Measurements from ENCODE around the gene CREBRF. TPM values are rescaled to one million over a fixed set of nuclear protein-coding genes. Genes with fewer than 3 reads are reported as not detected.

Gene CREBRF
- total RNA-seq, 1 donor from 2014 or later, result 10.0 TPM

DNA sequence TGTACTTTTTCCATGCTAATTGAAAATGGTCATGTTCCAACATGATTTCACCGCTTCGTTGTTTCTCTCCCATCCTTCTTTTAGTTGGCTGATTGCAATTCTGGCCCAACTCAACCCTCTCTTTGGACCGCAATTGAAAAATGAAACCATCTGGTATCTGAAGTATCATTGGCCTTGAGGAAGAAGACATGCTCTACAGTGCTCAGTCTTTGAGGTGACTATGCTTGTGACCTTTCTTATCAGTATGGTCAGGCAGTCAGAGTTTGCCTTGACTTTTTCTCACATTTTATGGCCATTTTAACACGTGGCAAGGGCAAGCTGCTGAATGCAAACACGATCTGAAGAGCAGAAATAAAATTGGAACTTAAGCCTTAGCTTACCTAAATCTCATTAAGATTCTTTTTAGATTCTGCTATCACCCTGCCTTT, 36.0 kb upstream of the CREBRF start:
- Histone ChIP-seq H3K9me3 (ENCODE audit: insufficient read depth, low read depth, low read length) (no peaks in the 10 kb centered on the region), H3K79me2 (ENCODE audit: insufficient read depth, low read length) (peaks cover 72% of the 10 kb centered on the region), H3K4me1 (ENCODE audit: insufficient read depth, low read length) (peaks cover 11% of the 10 kb centered on the region), H3K27ac (ENCODE audit: low read depth, low read length) (no peak overlapping the region), H3K4me3 (ENCODE audit: insufficient read depth, low read depth, low read length) (no peak overlapping the region), H4K20me1 (ENCODE audit: insufficient read depth, low read length) (peaks cover 56% of the 10 kb centered on the region), H3K9ac (ENCODE audit: low read length) (no peak overlapping the region), H3K27me3 (ENCODE audit: insufficient read depth, low read length) (no peaks in the 10 kb centered on the region), H3K36me3 (ENCODE audit: insufficient read depth, low read length) (peaks cover 5% of the 10 kb centered on the region), H2AFZ (ENCODE audit: low read depth, low read length) (no peak overlapping the region), H3K4me2 (ENCODE audit: low read length) (no peak overlapping the region)
- DNase-seq (ENCODE audit: low read depth), result peak; percentile 20
- Mint-ChIP-seq H3K4me3 (ENCODE audit: unreplicated experiment) (no peak overlapping the region), H3K27me3 (ENCODE audit: low read depth, unreplicated experiment) (no peaks in the 10 kb centered on the region), H3K27ac (ENCODE audit: unreplicated experiment) (no peak overlapping the region), H3K9me3 (ENCODE audit: unreplicated experiment) (no peaks in the 10 kb centered on the region), H3K4me1 (ENCODE audit: low read depth, unreplicated experiment) (peaks cover 18% of the 10 kb centered on the region), H3K36me3 (ENCODE audit: low read depth, unreplicated experiment) (peaks cover 16% of the 10 kb centered on the region)
- FAIRE-seq, result no peak
- TF ChIP-seq, protein P1, sequence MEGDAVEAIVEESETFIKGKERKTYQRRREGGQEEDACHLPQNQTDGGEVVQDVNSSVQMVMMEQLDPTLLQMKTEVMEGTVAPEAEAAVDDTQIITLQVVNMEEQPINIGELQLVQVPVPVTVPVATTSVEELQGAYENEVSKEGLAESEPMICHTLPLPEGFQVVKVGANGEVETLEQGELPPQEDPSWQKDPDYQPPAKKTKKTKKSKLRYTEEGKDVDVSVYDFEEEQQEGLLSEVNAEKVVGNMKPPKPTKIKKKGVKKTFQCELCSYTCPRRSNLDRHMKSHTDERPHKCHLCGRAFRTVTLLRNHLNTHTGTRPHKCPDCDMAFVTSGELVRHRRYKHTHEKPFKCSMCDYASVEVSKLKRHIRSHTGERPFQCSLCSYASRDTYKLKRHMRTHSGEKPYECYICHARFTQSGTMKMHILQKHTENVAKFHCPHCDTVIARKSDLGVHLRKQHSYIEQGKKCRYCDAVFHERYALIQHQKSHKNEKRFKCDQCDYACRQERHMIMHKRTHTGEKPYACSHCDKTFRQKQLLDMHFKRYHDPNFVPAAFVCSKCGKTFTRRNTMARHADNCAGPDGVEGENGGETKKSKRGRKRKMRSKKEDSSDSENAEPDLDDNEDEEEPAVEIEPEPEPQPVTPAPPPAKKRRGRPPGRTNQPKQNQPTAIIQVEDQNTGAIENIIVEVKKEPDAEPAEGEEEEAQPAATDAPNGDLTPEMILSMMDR (IDR thresholded peaks at IDR 0.05; ENCODE audit: insufficient read depth, low read depth, low read length), result no peak
- no peak for TF ChIP-seq EZH2 (IDR thresholded peaks at IDR 0.05; ENCODE audit: insufficient read depth, low read length)

DNA sequence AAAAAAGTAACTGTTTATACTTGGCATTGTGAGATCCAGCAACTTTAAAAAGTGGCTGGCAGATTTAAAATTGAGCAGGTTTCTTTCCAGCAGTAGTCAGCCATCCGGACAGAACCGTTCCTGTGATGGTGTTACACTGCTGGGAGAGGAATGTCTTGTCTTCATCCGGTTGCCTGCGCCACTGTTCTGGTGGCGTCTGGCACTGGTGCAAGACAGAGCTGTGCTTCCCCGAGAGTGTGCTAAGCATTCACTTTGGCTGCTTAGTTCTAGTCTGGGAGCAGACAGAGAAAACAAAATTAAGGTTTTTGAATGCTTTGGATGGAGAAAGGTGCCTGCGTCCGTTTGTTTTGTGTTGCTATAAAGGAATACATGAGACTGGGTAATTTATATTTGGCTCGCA, 35.5 kb upstream of the CREBRF start:
- FAIRE-seq, result no peak
- Histone ChIP-seq H3K36me3 (ENCODE audit: insufficient read depth, low read length) (peaks cover 5% of the 10 kb centered on the region), H4K20me1 (ENCODE audit: insufficient read depth, low read length) (peaks cover 54% of the 10 kb centered on the region), H2AFZ (ENCODE audit: low read depth, low read length) (no peak overlapping the region), H3K9ac (ENCODE audit: low read length) (no peak overlapping the region), H3K79me2 (ENCODE audit: insufficient read depth, low read length) (peaks cover 72% of the 10 kb centered on the region), H3K9me3 (ENCODE audit: insufficient read depth, low read depth, low read length) (no peaks in the 10 kb centered on the region), H3K27ac (ENCODE audit: low read depth, low read length) (no peak overlapping the region), H3K4me2 (ENCODE audit: low read length) (no peak overlapping the region), H3K27me3 (ENCODE audit: insufficient read depth, low read length) (no peaks in the 10 kb centered on the region), H3K4me1 (ENCODE audit: insufficient read depth, low read length) (peaks cover 14% of the 10 kb centered on the region), H3K4me3 (ENCODE audit: insufficient read depth, low read depth, low read length) (no peak overlapping the region)
- TF ChIP-seq EZH2 (IDR thresholded peaks at IDR 0.05; ENCODE audit: insufficient read depth, low read length), result no peak
- TF ChIP-seq, protein P1 (IDR thresholded peaks at IDR 0.05; ENCODE audit: insufficient read depth, low read depth, low read length), result no peak
- Mint-ChIP-seq H3K4me1 (ENCODE audit: low read depth, unreplicated experiment) (peaks cover 18% of the 10 kb centered on the region), H3K27ac (ENCODE audit: unreplicated experiment) (no peak overlapping the region), H3K27me3 (ENCODE audit: low read depth, unreplicated experiment) (no peaks in the 10 kb centered on the region), H3K9me3 (ENCODE audit: unreplicated experiment) (no peaks in the 10 kb centered on the region), H3K36me3 (ENCODE audit: low read depth, unreplicated experiment) (peaks cover 18% of the 10 kb centered on the region), H3K4me3 (ENCODE audit: unreplicated experiment) (no peak overlapping the region)
- peak; percentile 30 for DNase-seq (ENCODE audit: low read depth)

DNA sequence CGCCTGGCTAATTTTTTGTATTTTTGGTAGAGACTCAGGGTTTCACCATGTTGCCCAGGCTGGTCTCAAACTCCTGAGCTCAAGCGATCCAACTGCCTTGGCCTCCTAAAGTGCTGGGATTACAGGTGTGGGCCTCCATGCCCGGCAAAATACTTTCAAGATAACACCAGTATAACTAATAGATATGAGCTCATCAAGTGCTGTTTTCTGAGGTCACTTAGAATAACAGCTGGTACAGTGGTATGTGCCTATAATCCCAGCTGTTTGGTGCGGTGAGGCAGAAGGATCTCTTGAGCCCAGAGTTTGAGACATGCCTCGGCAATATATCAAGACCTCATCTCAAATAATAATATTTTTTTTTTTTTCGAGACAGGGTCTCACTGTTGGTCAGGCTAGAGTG, 30.5 kb upstream of the CREBRF start:
- H3K4me2 ChIP-seq (ENCODE audit: low read length), result no peak overlapping the region
- peaks cover 55% of the 10 kb centered on the region for H4K20me1 ChIP-seq (ENCODE audit: insufficient read depth, low read length)
- H3K4me3 ChIP-seq (ENCODE audit: insufficient read depth, low read depth, low read length), result no peak overlapping the region
- Mint-ChIP-seq H3K9me3 (ENCODE audit: unreplicated experiment) (no peaks in the 10 kb centered on the region), H3K27me3 (ENCODE audit: low read depth, unreplicated experiment) (no peaks in the 10 kb centered on the region), H3K4me1 (ENCODE audit: low read depth, unreplicated experiment) (peaks cover 4% of the 10 kb centered on the region), H3K4me3 (ENCODE audit: unreplicated experiment) (no peak overlapping the region), H3K36me3 (ENCODE audit: low read depth, unreplicated experiment) (peaks cover 15% of the 10 kb centered on the region), H3K27ac (ENCODE audit: unreplicated experiment) (no peak overlapping the region)
- no peaks in the 10 kb centered on the region for H3K27me3 ChIP-seq (ENCODE audit: insufficient read depth, low read length)
- FAIRE-seq, result no peak
- H3K9ac ChIP-seq (ENCODE audit: low read length), result no peak overlapping the region
- peaks cover 3% of the 10 kb centered on the region for H3K36me3 ChIP-seq (ENCODE audit: insufficient read depth, low read length)
- peak; percentile 33 for DNase-seq (ENCODE audit: low read depth)
- TF ChIP-seq EZH2 (IDR thresholded peaks at IDR 0.05; ENCODE audit: insufficient read depth, low read length), result no peak
- TF ChIP-seq, protein P1 (IDR thresholded peaks at IDR 0.05; ENCODE audit: insufficient read depth, low read depth, low read length), result no peak
- H3K9me3 ChIP-seq (ENCODE audit: insufficient read depth, low read depth, low read length), result no peaks in the 10 kb centered on the region
- H3K4me1 ChIP-seq (ENCODE audit: insufficient read depth, low read length), result peaks cover 20% of the 10 kb centered on the region
- H3K27ac ChIP-seq (ENCODE audit: low read depth, low read length), result no peak overlapping the region
- H2AFZ ChIP-seq (ENCODE audit: low read depth, low read length), result no peak overlapping the region
- H3K79me2 ChIP-seq (ENCODE audit: insufficient read depth, low read length), result peaks cover 76% of the 10 kb centered on the region
